GM12878 (cell line): Measurements from ENCODE around the gene NR1I2. TPM values are rescaled to one million over a fixed set of nuclear protein-coding genes. Genes with fewer than 3 reads are reported as not detected.

Experiments used
- ATAC-seq: fragments of 200-7000 bp; cut with Tn5 transposase; 3 replicates; pipeline ENCODE4 v1.9.1; 2020; ENCODE audit warnings: mild to moderate bottlenecking, moderate library complexity
- BruUV-seq: library from RNA; stranded (reverse); fragments of 400-500 nt; replicated peaks from 2 replicates; lab custom pipeline; 2021; lab: Mats Ljungman, UMichigan
- CTCF ChIA-PET: fragments of 300-600 bp; sonication (Branson Sonifier 250); formaldehyde crosslinking; extraction: SDS; loops from one replicate; lab custom pipeline; 2021; ENCODE audit warnings: inconsistent platforms; lab: Yijun Ruan, JAX
- POLR2A ChIA-PET: fragments of 350-600 bp; formaldehyde crosslinking; extraction: SDS; loops from one replicate; lab custom pipeline; 2021; ENCODE audit warnings: inconsistent platforms; lab: Charles Lee
- RAD21 ChIA-PET: fragments of 300-600 bp; sonication (Branson Sonifier 250); formaldehyde crosslinking; loops from one replicate; lab custom pipeline; 2023; ENCODE audit warnings: antibody characterized with exemption; ENCODE audit not compliant: unreplicated experiment; lab: Charles Lee
- SMC1A ChIA-PET: fragments of 300-600 bp; sonication (Branson Sonifier 250); formaldehyde crosslinking; loops from one replicate; lab custom pipeline; 2023; ENCODE audit not compliant: unreplicated experiment, uncharacterized antibody; lab: Charles Lee
- DNase-seq: peaks from one replicate; pipeline ENCODE4 v3.0.0-alpha.2; 2011; ENCODE audit warnings: low read depth, low spot score
- FAIRE-seq: peaks from 3 replicates; lab custom pipeline; 2011; peaks lifted over from hg19 to GRCh38; lab: Jason Lieb, UNC
- H2AFZ ChIP-seq: 2 replicates; pipeline ENCODE4 v1.6.0; 2011; ENCODE audit warnings: low read depth, low read length, control low read depth; ENCODE audit not compliant: control insufficient read depth
- H3K27ac ChIP-seq: 2 replicates; pipeline ENCODE4 v1.5.1; 2011; ENCODE audit warnings: control low read depth; ENCODE audit not compliant: control insufficient read depth, insufficient read depth
- H3K27me3 ChIP-seq, 2 experiments: replicated peaks in 1 of 2; 2 replicates each; pipeline versions ENCODE4 v1.6.0 to v1.6.1; 2011; ENCODE audit warnings: low read length in 1 of 2; ENCODE audit not compliant: control insufficient read depth in 2 of 2, insufficient read depth in 2 of 2
- H3K36me3 ChIP-seq, 2 experiments: 2 replicates each; pipeline ENCODE4 v1.5.1; 2011; ENCODE audit warnings: low read length in 1 of 2; ENCODE audit not compliant: control insufficient read depth in 2 of 2, insufficient read depth in 2 of 2
- H3K4me1 ChIP-seq: 2 replicates; pipeline ENCODE4 v1.6.1; 2011; ENCODE audit warnings: mild to moderate bottlenecking, low read length, moderate library complexity, mixed read lengths; ENCODE audit not compliant: control insufficient read depth, insufficient read depth
- H3K4me2 ChIP-seq: 2 replicates; pipeline ENCODE4 v1.6.0; 2011; ENCODE audit warnings: control low read depth; ENCODE audit not compliant: control insufficient read depth, insufficient read depth
- H3K4me3 ChIP-seq: fragments of 200-600 bp; sonication (generic); 2 replicates; pipeline ENCODE4 v1.5.1; 2016
- H3K79me2 ChIP-seq: 2 replicates; pipeline ENCODE4 v1.6.0; 2011; ENCODE audit warnings: low read length; ENCODE audit not compliant: control insufficient read depth, insufficient read depth
- H3K9ac ChIP-seq: 2 replicates; pipeline ENCODE4 v1.8.0; 2011; ENCODE audit warnings: low read length, control low read depth, mixed read lengths; ENCODE audit not compliant: control insufficient read depth, insufficient read depth
- H3K9me3 ChIP-seq: replicated peaks from 3 replicates; pipeline ENCODE4 v1.5.1; 2011; ENCODE audit warnings: mild to moderate bottlenecking, low read length; ENCODE audit not compliant: control insufficient read depth, insufficient read depth
- H4K20me1 ChIP-seq: 2 replicates; pipeline ENCODE4 v1.6.0; 2011; ENCODE audit not compliant: control insufficient read depth, insufficient read depth
- CREB1 ChIP-seq: IDR thresholded peaks from 2 replicates; pipeline ENCODE4 v1.6.1; 2012; ENCODE audit warnings: low read depth, mild to moderate bottlenecking, inconsistent platforms
- MEF2A ChIP-seq: IDR thresholded peaks from 2 replicates; pipeline ENCODE4 v1.6.1; 2011; ENCODE audit warnings: low read depth, mild to moderate bottlenecking, low read length, moderate library complexity; ENCODE audit not compliant: insufficient read depth
- NBN ChIP-seq: fragments of 450-650 bp; IDR thresholded peaks from 2 replicates; pipeline ENCODE4 v1.6.1; 2016
- NR2C1 ChIP-seq: fragments of 450-650 bp; IDR thresholded peaks from 2 replicates; pipeline ENCODE4 v1.6.1; 2017; ENCODE audit warnings: antibody characterized with exemption, mild to moderate bottlenecking, moderate library complexity
- PBX3 ChIP-seq: IDR thresholded peaks from 2 replicates; pipeline ENCODE4 v1.6.1; 2011; ENCODE audit warnings: mild to moderate bottlenecking, low read depth, low read length, moderate library complexity; ENCODE audit not compliant: insufficient replicate concordance
- RFX5 ChIP-seq: IDR thresholded peaks from 2 replicates; pipeline ENCODE4 v1.6.1; 2011; ENCODE audit warnings: low read depth, low read length, improper control_type of control experiment
- SKIL ChIP-seq: fragments of 450-650 bp; IDR thresholded peaks from 2 replicates; pipeline ENCODE4 v1.6.1; 2017; ENCODE audit warnings: mild to moderate bottlenecking, low read depth, inconsistent platforms; ENCODE audit not compliant: poor library complexity, severe bottlenecking
- SP1 ChIP-seq: IDR thresholded peaks from one replicate; pipeline ENCODE4 v1.6.1; 2011; ENCODE audit warnings: low read depth, low read length
- TBL1XR1 ChIP-seq: IDR thresholded peaks from 2 replicates; pipeline ENCODE4 v1.6.1; 2012; ENCODE audit warnings: low read depth, low read length, improper control_type of control experiment
- WGBS: methylation state at CpG from one replicate; pipeline ENCODE4 v1.1.6; 2016; ENCODE audit warnings: low lambda C conversion rate; ENCODE audit not compliant: insufficient replicate concordance, insufficient coverage; ENCODE audit errors: missing lambda C conversion rate; 5-methylcytosine and 5-hydroxymethylcytosine counted together
- in situ Hi-C: fragments of 300-500 bp; cut with MboI; formaldehyde crosslinking; loops from 9 replicates; pipeline ENCODE4 v1.14.3; 2018; ENCODE audit warnings: mixed read lengths
- intact Hi-C: fragments of 100-400 bp; cut with micrococcal nuclease; formaldehyde crosslinking; loops from one replicate; pipeline ENCODE4 v1.14.2; 2022; ENCODE audit not compliant: unreplicated experiment
- polyA plus RNA-seq, 11 experiments: library from polyadenylated mRNA; depleted of rRNA in 4 of 11; unstranded in 6 of 11; stranded (reverse) in 5 of 11; fragments of >200 nt; fragmentation: Nextera tagmentation in 4 of 11; fragmentation: Illumina TruSeq in 1 of 11; extraction: Ambion mirVana in 4 of 11; extraction: Trizol in 1 of 11; gene quantifications; 1 replicate in 1 of 11; 2 replicates in 10 of 11; pipeline versions ENCODE4 v1.2.1 to v1.2.3, GENCODE V29; 2011 to 2016; ENCODE audit warnings: inconsistent platforms in 2 of 11, missing spikeins in 2 of 11, low read depth in 1 of 11
- total RNA-seq, 4 experiments: library from RNA; depleted of rRNA in 3 of 4; stranded (reverse); fragments of >200 nt in 3 of 4; fragmentation: Illumina TruSeq in 1 of 4; extraction: Trizol in 1 of 4; gene quantifications; 2 replicates each; pipeline versions ENCODE4 v1.2.1 to v1.2.3, GENCODE V29; 2013 to 2021
- TF ChIP-seq, protein P1 (sequence below): IDR thresholded peaks from 2 replicates; pipeline ENCODE4 v1.6.1; 2012; ENCODE audit warnings: mild to moderate bottlenecking, low read depth, low read length
- TF ChIP-seq, protein P2 (sequence below): IDR thresholded peaks from 2 replicates; pipeline ENCODE4 v1.6.1; 2011; ENCODE audit warnings: low read depth, low read length, improper control_type of control experiment, borderline replicate concordance

Gene NR1I2
- total and polyA plus RNA-seq, 10 of the 15 experiments (the other 5 are each of a cell fraction or from before 2014, with no cell fraction given), result 0.03 to 1.0 (median 0.39) TPM

DNA sequence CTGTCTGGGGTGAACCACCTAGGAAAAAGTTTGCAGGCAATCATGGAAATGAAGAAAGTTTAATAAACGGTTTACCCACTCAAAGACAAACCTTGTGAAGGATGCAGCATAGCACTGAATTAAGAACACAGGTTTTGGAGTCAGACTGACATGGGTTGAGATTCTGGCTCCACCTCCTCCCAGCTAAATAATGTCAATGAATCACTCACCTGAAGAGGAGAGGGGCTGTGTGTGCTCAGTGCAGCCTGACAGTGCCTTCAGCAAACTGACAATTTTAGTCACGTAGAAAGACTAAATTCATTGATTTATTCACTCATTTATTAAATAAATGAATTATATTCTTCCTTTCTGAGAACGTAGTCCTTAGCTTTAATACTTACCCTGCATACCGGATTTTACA, 18.9 kb downstream of the NR1I2 start:
- SMC1A ChIA-PET, result interaction anchor here (1.6 to 2.1 kb wide), 3 partner anchors 9 to 270 kb away, joined by 3 to 8 read pairs (median 7); no protein-coding TSS in a partner anchor
- no peak overlapping the region for H3K4me2 ChIP-seq
- DNase-seq, result no peak
- POLR2A ChIA-PET, result no interaction called here
- H2AFZ ChIP-seq, result no peak overlapping the region
- intact Hi-C loops (no loop called here), in situ Hi-C loops (no loop called here)
- H3K9me3 ChIP-seq, result no peaks in the 10 kb centered on the region
- no peak for ATAC-seq
- H3K9ac ChIP-seq, result no peak overlapping the region
- TF ChIP-seq, protein P1, sequence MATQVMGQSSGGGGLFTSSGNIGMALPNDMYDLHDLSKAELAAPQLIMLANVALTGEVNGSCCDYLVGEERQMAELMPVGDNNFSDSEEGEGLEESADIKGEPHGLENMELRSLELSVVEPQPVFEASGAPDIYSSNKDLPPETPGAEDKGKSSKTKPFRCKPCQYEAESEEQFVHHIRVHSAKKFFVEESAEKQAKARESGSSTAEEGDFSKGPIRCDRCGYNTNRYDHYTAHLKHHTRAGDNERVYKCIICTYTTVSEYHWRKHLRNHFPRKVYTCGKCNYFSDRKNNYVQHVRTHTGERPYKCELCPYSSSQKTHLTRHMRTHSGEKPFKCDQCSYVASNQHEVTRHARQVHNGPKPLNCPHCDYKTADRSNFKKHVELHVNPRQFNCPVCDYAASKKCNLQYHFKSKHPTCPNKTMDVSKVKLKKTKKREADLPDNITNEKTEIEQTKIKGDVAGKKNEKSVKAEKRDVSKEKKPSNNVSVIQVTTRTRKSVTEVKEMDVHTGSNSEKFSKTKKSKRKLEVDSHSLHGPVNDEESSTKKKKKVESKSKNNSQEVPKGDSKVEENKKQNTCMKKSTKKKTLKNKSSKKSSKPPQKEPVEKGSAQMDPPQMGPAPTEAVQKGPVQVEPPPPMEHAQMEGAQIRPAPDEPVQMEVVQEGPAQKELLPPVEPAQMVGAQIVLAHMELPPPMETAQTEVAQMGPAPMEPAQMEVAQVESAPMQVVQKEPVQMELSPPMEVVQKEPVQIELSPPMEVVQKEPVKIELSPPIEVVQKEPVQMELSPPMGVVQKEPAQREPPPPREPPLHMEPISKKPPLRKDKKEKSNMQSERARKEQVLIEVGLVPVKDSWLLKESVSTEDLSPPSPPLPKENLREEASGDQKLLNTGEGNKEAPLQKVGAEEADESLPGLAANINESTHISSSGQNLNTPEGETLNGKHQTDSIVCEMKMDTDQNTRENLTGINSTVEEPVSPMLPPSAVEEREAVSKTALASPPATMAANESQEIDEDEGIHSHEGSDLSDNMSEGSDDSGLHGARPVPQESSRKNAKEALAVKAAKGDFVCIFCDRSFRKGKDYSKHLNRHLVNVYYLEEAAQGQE, result no peak
- TF ChIP-seq TBL1XR1 (no peak), SP1 (no peak), MEF2A (no peak), CREB1 (no peak), NR2C1 (no peak), NBN (no peak), RFX5 (no peak), PBX3 (no peak), SKIL (no peak)
- TF ChIP-seq, protein P2, sequence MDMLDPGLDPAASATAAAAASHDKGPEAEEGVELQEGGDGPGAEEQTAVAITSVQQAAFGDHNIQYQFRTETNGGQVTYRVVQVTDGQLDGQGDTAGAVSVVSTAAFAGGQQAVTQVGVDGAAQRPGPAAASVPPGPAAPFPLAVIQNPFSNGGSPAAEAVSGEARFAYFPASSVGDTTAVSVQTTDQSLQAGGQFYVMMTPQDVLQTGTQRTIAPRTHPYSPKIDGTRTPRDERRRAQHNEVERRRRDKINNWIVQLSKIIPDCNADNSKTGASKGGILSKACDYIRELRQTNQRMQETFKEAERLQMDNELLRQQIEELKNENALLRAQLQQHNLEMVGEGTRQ, result no peak
- BruUV-seq, result no TSS peak
- no peaks in the 10 kb centered on the region for H4K20me1 ChIP-seq
- no peaks in the 10 kb centered on the region for H3K36me3 ChIP-seq
- no peaks in the 10 kb centered on the region for H3K79me2 ChIP-seq
- H3K4me1 ChIP-seq, result no peaks in the 10 kb centered on the region
- FAIRE-seq, result no peak
- WGBS, result 30% methylated on average over 4 of the region's 4 CpGs
- CTCF ChIA-PET, result interaction anchor here (1.8 kb wide), 1 partner anchor 10 kb away, joined by 4 read pairs; no protein-coding TSS in a partner anchor
- RAD21 ChIA-PET, result no interaction called here
- no peaks in the 10 kb centered on the region for H3K27me3 ChIP-seq
- no peak overlapping the region for H3K4me3 ChIP-seq
- H3K27ac ChIP-seq, result no peak overlapping the region
